ENCODE results near the gene AP4E1.

- TF ChIP-seq CTCF (IDR thresholded peaks at IDR 0.05) (no peak), POLR2AphosphoS5 (IDR thresholded peaks at IDR 0.05) (no peak)
Measured at GRCh38 chr15:50888054-50888453, 20.4 kb upstream of the AP4E1 start.
